ENCODE results near the gene HAUS6. TPM values are rescaled to one million over a fixed set of nuclear protein-coding genes. Genes with fewer than 3 reads are reported as not detected.
A peak's percentile ranks its signal among the peaks of the same experiment; 100 is the strongest.

HAUS6 gene
- total RNA-seq, 1 donor: 14.5 TPM

- Histone ChIP-seq H3K27ac (ENCODE audit: low read depth, low read length) (peak overlapping the region; percentile 68), H3K4me1 (ENCODE audit: insufficient read depth, low read length) (peaks cover 10% of the 10 kb centered on the region), H2AFZ (ENCODE audit: low read length) (no peak overlapping the region), H3K4me3 (ENCODE audit: insufficient read depth, low read length) (no peak overlapping the region), H4K20me1 (ENCODE audit: insufficient read depth, low read length) (no peaks in the 10 kb centered on the region), H3K36me3 (ENCODE audit: insufficient read depth, low read length) (no peaks in the 10 kb centered on the region), H3K79me2 (ENCODE audit: insufficient read depth, low read length) (no peaks in the 10 kb centered on the region), H3K9me3 (ENCODE audit: low read depth, low read length) (no peaks in the 10 kb centered on the region), H3K4me2 (ENCODE audit: insufficient read depth, low read length) (no peak overlapping the region), H3K27me3 (ENCODE audit: insufficient read depth, low read length) (no peaks in the 10 kb centered on the region)
- no peak for DNase-seq (ENCODE audit: insufficient read length, low spot score, missing footprints)
- no peak for TF ChIP-seq CTCF (IDR thresholded peaks at IDR 0.05; ENCODE audit: extremely low read depth, low read depth, low read length)
These were observed 35.4 kb upstream of the HAUS6 start for GRCh38 chr9:19138084-19138483.

DNA sequence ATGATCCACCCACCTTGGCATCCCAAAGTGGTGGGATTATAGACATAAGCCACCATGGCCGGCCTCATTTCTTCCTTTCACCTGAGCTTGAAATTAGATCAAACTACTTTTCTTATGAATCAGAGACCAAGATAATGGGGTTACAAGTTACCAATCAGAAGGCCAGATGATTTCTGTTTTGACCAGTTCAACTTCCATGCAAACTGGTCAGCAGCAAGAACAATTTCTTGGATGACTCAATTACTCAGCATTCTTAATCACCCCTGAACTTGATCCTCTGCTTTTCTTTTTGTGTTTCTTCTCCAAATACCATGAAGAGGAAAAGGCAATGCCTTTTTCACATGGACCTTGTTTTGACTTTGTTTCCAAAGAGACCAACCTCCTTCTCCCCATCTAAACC lies 34.6 kb upstream of the HAUS6 start:
- peaks cover 10% of the 10 kb centered on the region for H3K4me1 ChIP-seq (ENCODE audit: insufficient read depth, low read length)
- no peaks in the 10 kb centered on the region for H3K27me3 ChIP-seq (ENCODE audit: insufficient read depth, low read length)
- H4K20me1 ChIP-seq (ENCODE audit: insufficient read depth, low read length): no peaks in the 10 kb centered on the region
- no peaks in the 10 kb centered on the region for H3K36me3 ChIP-seq (ENCODE audit: insufficient read depth, low read length)
- no peak for TF ChIP-seq CTCF (IDR thresholded peaks at IDR 0.05; ENCODE audit: extremely low read depth, low read depth, low read length)
- peak overlapping the region; percentile 71 for H2AFZ ChIP-seq (ENCODE audit: low read length)
- H3K79me2 ChIP-seq (ENCODE audit: insufficient read depth, low read length): no peaks in the 10 kb centered on the region
- H3K4me3 ChIP-seq (ENCODE audit: insufficient read depth, low read length): no peak overlapping the region
- H3K4me2 ChIP-seq (ENCODE audit: insufficient read depth, low read length): peak overlapping the region; percentile 62
- H3K9me3 ChIP-seq (ENCODE audit: low read depth, low read length): no peaks in the 10 kb centered on the region
- H3K27ac ChIP-seq (ENCODE audit: low read depth, low read length): peak overlapping the region; percentile 68
- DNase-seq (ENCODE audit: insufficient read length, low spot score, missing footprints): peak; percentile 88

- DNase-seq (ENCODE audit: insufficient read length, low spot score, missing footprints): no peak
- Histone ChIP-seq H3K4me3 (ENCODE audit: insufficient read depth, low read length) (no peak overlapping the region), H3K27ac (ENCODE audit: low read depth, low read length) (no peak overlapping the region), H3K4me1 (ENCODE audit: insufficient read depth, low read length) (peaks cover 10% of the 10 kb centered on the region), H3K9me3 (ENCODE audit: low read depth, low read length) (no peaks in the 10 kb centered on the region), H3K36me3 (ENCODE audit: insufficient read depth, low read length) (no peaks in the 10 kb centered on the region), H3K79me2 (ENCODE audit: insufficient read depth, low read length) (no peaks in the 10 kb centered on the region), H2AFZ (ENCODE audit: low read length) (no peak overlapping the region), H3K27me3 (ENCODE audit: insufficient read depth, low read length) (no peaks in the 10 kb centered on the region), H3K4me2 (ENCODE audit: insufficient read depth, low read length) (no peak overlapping the region), H4K20me1 (ENCODE audit: insufficient read depth, low read length) (no peaks in the 10 kb centered on the region)
- no peak for TF ChIP-seq CTCF (IDR thresholded peaks at IDR 0.05; ENCODE audit: extremely low read depth, low read depth, low read length)
These were observed 33.4 kb upstream of the HAUS6 start for GRCh38 chr9:19136129-19136528.

- Histone ChIP-seq H2AFZ (ENCODE audit: low read length) (peak overlapping the region; percentile 38), H3K27ac (ENCODE audit: low read depth, low read length) (peak overlapping the region; percentile 26)
These were observed 31.0 kb upstream of the HAUS6 start for GRCh38 chr9:19133549-19134345.

More at GRCh38 chr9:19133549-19134345, 31.0 kb upstream of the HAUS6 start:
- no peaks in the 10 kb centered on the region for H3K27me3 ChIP-seq (ENCODE audit: insufficient read depth, low read length)
- H3K79me2 ChIP-seq (ENCODE audit: insufficient read depth, low read length): no peaks in the 10 kb centered on the region
- DNase-seq (ENCODE audit: insufficient read length, low spot score, missing footprints): no peak
- no peak overlapping the region for H3K4me3 ChIP-seq (ENCODE audit: insufficient read depth, low read length)
- H3K9me3 ChIP-seq (ENCODE audit: low read depth, low read length): no peaks in the 10 kb centered on the region
- no peak overlapping the region for H3K4me2 ChIP-seq (ENCODE audit: insufficient read depth, low read length)
- no peaks in the 10 kb centered on the region for H3K36me3 ChIP-seq (ENCODE audit: insufficient read depth, low read length)
- peaks cover 25% of the 10 kb centered on the region for H3K4me1 ChIP-seq (ENCODE audit: insufficient read depth, low read length)
- TF ChIP-seq CTCF (IDR thresholded peaks at IDR 0.05; ENCODE audit: extremely low read depth, low read depth, low read length): no peak
- no peaks in the 10 kb centered on the region for H4K20me1 ChIP-seq (ENCODE audit: insufficient read depth, low read length)
